Measurements from ENCODE around the gene BBS1. TPM values are rescaled to one million over a fixed set of nuclear protein-coding genes. Genes with fewer than 3 reads are reported as not detected.

Gene BBS1
- total RNA-seq, 1 experiment from 2014 or later = 29.8 TPM

DNA sequence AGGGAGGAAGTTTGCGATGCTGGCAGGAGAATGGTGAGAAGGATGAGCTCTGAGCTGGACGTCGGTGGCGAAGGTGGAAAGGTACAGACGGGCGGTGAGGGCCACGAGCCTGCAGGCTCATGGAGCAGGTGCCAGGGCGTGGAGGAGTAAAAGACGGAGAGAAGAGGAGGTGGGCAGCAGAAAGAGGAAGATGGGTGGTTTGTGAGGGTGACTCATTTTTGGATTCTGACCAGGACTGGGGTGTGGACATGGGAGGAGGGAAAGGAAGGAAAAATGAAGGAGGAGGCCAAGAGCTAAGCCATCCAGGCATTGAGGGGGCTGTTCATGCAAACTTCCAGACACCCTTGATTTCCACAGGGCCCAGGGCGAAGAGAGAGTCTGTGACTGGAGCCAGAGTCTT is 31.9 kb downstream of the BBS1 start:
- BruUV-seq (replicated peaks) = no TSS peak
- H3K9me2 ChIP-seq (ENCODE audit: insufficient read depth) = no peaks in the 10 kb centered on the region
- H2AFZ ChIP-seq (ENCODE audit: low read depth, low read length, poor library complexity, severe bottlenecking) = no peak overlapping the region
- no peak overlapping the region for H3K9ac ChIP-seq (ENCODE audit: low read length)
- H3K4me2 ChIP-seq (ENCODE audit: low read length) = no peak overlapping the region
- intact Hi-C loops (cut with micrococcal nuclease) = no loop called here
- DNase-seq (ENCODE audit: low read depth, low spot score) = no peak
- H3K4me1 ChIP-seq (ENCODE audit: control insufficient read depth in 1 of 2, insufficient read depth in 2 of 2, low read length in 2 of 2) = peaks cover 0 to 12% of the 10 kb centered on the region in 2 experiments; a peak in 2 of 4 replicates
- no peaks in the 10 kb centered on the region for H3K79me2 ChIP-seq (ENCODE audit: insufficient read depth, low read length)
- TF ChIP-seq CEBPB (IDR thresholded peaks at IDR 0.05; ENCODE audit: low read depth) = no peak
- TF ChIP-seq, protein P1, sequence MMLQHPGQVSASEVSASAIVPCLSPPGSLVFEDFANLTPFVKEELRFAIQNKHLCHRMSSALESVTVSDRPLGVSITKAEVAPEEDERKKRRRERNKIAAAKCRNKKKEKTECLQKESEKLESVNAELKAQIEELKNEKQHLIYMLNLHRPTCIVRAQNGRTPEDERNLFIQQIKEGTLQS (IDR thresholded peaks at IDR 0.05) = no peak
- TF ChIP-seq SIN3A (IDR thresholded peaks at IDR 0.05; ENCODE audit: low read depth) = no peak
- no peak for TF ChIP-seq JUND (IDR thresholded peaks at IDR 0.05)
- TF ChIP-seq POLR2AphosphoS5 (IDR thresholded peaks at IDR 0.05; ENCODE audit: low read depth, low read length) = no peak
- TF ChIP-seq RAD21 (IDR thresholded peaks at IDR 0.05; ENCODE audit: low read depth) = no peak
- TF ChIP-seq SRF (IDR thresholded peaks at IDR 0.05; ENCODE audit: low read depth) = no peak
- TF ChIP-seq ELF1 (IDR thresholded peaks at IDR 0.05; ENCODE audit: borderline replicate concordance, low read depth) = no peak
- TF ChIP-seq POLR2A (IDR thresholded peaks at IDR 0.05; ENCODE audit: borderline replicate concordance, extremely low read depth, insufficient read depth, insufficient read length) = no peak
- POLR2A ChIA-PET = no interaction called here
- ATAC-seq = no peak
- no peaks in the 10 kb centered on the region for H4K20me1 ChIP-seq (ENCODE audit: insufficient read depth)
- CTCF ChIA-PET = no interaction called here
- no peaks in the 10 kb centered on the region for H3K9me3 ChIP-seq (ENCODE audit: control insufficient read depth in 1 of 2, insufficient read depth in 1 of 2, low read depth in 1 of 2, low read length in 2 of 2)
- H3K36me3 ChIP-seq (ENCODE audit: control insufficient read depth in 1 of 2, insufficient read depth in 2 of 2, low read length in 2 of 2) = no peaks in the 10 kb centered on the region
- no peak overlapping the region for H3K4me3 ChIP-seq (replicated peaks in 1 of 2; ENCODE audit: low read depth in 1 of 2, low read length in 2 of 2)
- RAD21 ChIA-PET (ENCODE audit: low non-redundant PET in 1 of 2, low total read pairs in 2 of 2, uncharacterized antibody in 2 of 2, unreplicated experiment in 2 of 2) = no interaction called here
- no peaks in the 10 kb centered on the region for H3K27me3 ChIP-seq (ENCODE audit: insufficient read depth, low read length)
- H3K27ac ChIP-seq (ENCODE audit: low read depth, low read length) = no peak overlapping the region

DNA sequence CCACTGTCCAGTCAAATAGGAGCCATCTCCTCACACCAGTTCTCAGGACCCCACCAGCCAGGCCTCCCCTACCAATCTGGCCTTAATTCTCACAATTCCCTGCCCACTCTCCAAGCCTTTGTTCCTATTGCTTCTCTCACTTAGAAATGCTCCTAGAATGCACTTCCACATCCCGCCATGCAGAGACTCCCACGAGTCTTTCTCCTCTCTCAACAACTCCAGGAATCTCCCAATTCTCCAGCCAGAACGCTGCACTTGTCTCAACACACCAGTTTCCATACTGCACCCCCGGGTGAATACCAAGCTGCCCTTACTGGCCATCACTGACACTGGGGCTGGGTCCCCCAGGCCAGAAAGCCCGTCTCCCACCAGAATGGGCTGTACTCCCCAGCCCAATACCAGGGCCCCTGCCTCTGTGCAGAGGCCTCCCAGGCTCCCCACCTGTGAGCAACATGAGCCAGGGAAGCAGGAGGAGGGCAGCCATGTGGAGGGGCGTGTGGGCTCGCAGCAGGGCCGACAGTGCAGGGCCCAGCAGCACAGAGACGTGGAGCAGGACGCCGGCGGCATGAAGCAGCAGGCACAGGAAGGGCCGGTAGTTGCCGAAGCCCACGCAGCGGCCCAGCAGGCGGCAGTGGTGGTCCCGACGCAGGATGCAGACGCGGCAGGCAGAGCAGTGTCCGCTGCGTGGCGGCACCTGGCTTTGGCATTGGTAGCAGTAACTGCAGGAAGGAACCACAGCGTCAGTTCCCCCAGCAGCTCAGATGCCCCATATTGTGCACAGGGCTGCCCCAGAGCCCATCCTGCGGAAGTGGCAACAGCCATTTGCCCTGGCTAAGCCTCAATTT is 33.0 kb downstream of the BBS1 start:
- Histone ChIP-seq H3K4me1 (ENCODE audit: control insufficient read depth in 1 of 2, insufficient read depth in 2 of 2, low read length in 2 of 2) (peaks cover 0 to 12% of the 10 kb centered on the region in 2 experiments; a peak in 2 of 4 replicates), H3K27ac (ENCODE audit: low read depth, low read length) (no peak overlapping the region), H3K27me3 (ENCODE audit: insufficient read depth, low read length) (no peaks in the 10 kb centered on the region), H3K9ac (ENCODE audit: low read length) (no peak overlapping the region), H3K36me3 (ENCODE audit: control insufficient read depth in 1 of 2, insufficient read depth in 2 of 2, low read length in 2 of 2) (no peaks in the 10 kb centered on the region), H3K9me3 (ENCODE audit: control insufficient read depth in 1 of 2, insufficient read depth in 1 of 2, low read depth in 1 of 2, low read length in 2 of 2) (no peaks in the 10 kb centered on the region), H4K20me1 (ENCODE audit: insufficient read depth) (no peaks in the 10 kb centered on the region), H3K9me2 (ENCODE audit: insufficient read depth) (no peaks in the 10 kb centered on the region), H3K79me2 (ENCODE audit: insufficient read depth, low read length) (no peaks in the 10 kb centered on the region), H3K4me2 (ENCODE audit: low read length) (no peak overlapping the region), H2AFZ (ENCODE audit: low read depth, low read length, poor library complexity, severe bottlenecking) (no peak overlapping the region), H3K4me3 (replicated peaks in 1 of 2; ENCODE audit: low read depth in 1 of 2, low read length in 2 of 2) (no peak overlapping the region)
- ATAC-seq = no peak
- ChIA-PET RAD21 (ENCODE audit: low non-redundant PET in 1 of 2, low total read pairs in 2 of 2, uncharacterized antibody in 2 of 2, unreplicated experiment in 2 of 2) (no interaction called here), POLR2A (no interaction called here), CTCF (no interaction called here)
- intact Hi-C loops (cut with micrococcal nuclease) = no loop called here
- DNase-seq (ENCODE audit: low read depth, low spot score) = no peak
- no TSS peak for BruUV-seq (replicated peaks)
- no peak for TF ChIP-seq SIN3A (IDR thresholded peaks at IDR 0.05; ENCODE audit: low read depth)
- no peak for TF ChIP-seq EZH2phosphoT487 (IDR thresholded peaks at IDR 0.05; ENCODE audit: borderline replicate concordance)
- no peak for TF ChIP-seq EZH2 (IDR thresholded peaks at IDR 0.05)
- TF ChIP-seq, protein P2, sequence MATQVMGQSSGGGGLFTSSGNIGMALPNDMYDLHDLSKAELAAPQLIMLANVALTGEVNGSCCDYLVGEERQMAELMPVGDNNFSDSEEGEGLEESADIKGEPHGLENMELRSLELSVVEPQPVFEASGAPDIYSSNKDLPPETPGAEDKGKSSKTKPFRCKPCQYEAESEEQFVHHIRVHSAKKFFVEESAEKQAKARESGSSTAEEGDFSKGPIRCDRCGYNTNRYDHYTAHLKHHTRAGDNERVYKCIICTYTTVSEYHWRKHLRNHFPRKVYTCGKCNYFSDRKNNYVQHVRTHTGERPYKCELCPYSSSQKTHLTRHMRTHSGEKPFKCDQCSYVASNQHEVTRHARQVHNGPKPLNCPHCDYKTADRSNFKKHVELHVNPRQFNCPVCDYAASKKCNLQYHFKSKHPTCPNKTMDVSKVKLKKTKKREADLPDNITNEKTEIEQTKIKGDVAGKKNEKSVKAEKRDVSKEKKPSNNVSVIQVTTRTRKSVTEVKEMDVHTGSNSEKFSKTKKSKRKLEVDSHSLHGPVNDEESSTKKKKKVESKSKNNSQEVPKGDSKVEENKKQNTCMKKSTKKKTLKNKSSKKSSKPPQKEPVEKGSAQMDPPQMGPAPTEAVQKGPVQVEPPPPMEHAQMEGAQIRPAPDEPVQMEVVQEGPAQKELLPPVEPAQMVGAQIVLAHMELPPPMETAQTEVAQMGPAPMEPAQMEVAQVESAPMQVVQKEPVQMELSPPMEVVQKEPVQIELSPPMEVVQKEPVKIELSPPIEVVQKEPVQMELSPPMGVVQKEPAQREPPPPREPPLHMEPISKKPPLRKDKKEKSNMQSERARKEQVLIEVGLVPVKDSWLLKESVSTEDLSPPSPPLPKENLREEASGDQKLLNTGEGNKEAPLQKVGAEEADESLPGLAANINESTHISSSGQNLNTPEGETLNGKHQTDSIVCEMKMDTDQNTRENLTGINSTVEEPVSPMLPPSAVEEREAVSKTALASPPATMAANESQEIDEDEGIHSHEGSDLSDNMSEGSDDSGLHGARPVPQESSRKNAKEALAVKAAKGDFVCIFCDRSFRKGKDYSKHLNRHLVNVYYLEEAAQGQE (IDR thresholded peaks at IDR 0.05; ENCODE audit: low read depth) = no peak
- TF ChIP-seq YY1 (IDR thresholded peaks at IDR 0.05; ENCODE audit: extremely low read depth, insufficient replicate concordance, low read depth, low read length) = no peak
- no peak for TF ChIP-seq ELF1 (IDR thresholded peaks at IDR 0.05; ENCODE audit: borderline replicate concordance, low read depth)
- TF ChIP-seq EGR1 (IDR thresholded peaks at IDR 0.05; ENCODE audit: low read depth) = no peak
- TF ChIP-seq ZNF274 (IDR thresholded peaks at IDR 0.05; ENCODE audit: low read depth, low read length) = no peak
- no peak for TF ChIP-seq SP1 (IDR thresholded peaks at IDR 0.05; ENCODE audit: low read depth)
